ENCODE measurements around the gene BARHL1.

Gene BARHL1

GRCh38 chr9:132582276-132582785 lies at the start of gene BARHL1:
TSS of gene BARHL1 (plus strand) at chr9:132582606. CDS start at chr9:132582798, 192 bp downstream.
- no peak for DNase-seq

DNA sequence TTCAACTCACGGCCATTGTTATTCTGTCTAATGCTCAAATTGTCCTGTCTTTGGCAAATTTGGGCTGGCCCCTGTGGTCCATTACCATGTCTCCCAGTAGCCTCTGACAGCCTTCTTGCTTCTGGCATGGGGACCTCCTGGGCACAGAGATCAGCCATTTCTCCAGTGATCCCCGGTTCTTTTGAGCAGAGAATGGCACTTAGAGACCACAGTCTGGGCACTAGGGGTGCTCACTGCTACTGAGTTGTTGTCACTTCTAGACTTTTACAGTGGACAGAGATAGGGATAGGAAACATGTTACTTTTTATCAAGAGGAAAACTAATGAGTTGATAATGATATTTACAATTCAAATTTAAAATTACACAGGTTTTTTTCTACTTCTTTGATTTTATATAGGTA lies 47.6 kb upstream of the BARHL1 start:
- DNase-seq: no peak

DNA sequence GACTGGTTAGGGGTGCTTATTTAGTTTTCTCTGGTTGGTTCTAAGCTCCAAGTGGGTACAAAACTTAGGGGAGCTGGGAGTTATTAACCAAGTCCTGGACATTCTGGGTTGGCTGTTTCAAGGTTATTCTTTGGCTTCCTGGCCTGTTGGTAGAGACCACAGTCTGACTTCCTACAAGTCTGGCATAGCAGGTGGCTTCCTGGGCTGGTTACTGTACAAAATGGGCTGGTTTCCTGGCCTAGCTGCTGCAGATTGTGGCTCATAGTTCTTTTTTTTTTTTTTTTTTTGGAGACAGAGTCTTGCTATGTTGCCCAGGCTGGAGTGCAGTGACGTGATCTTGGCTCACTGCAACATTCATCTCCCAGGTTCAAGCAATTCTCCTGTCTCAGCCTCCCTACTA lies 46.3 kb upstream of the BARHL1 start:
- DNase-seq: no peak

DNA sequence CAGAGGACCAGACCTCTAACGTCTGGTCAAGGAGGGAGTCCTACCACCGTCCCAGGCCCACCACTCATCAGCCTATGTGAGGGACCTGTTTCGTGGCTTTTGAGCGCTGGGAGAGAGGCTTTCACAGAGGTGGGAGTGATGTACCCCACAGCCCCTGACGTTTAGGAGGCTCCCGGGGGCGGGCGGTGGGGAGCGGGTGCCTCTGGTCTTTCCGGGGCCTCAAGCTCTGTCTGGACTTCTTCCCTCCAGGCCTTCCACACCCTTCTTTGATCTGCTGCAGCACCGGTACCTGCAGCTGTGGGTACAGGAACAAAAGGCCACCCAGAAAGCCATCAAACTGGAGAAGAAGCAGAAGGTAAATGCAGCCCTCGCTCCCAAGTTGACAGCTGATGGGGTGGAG lies 45.1 kb upstream of the BARHL1 start:
- DNase-seq: no peak

- no peak for DNase-seq
These were observed 44.3 kb upstream of the BARHL1 start for GRCh38 chr9:132538071-132538470.

GRCh38 chr9:132539096-132539495 lies 43.3 kb upstream of the BARHL1 start:
- no peak for DNase-seq

- DNase-seq: no peak
These were observed 41.4 kb upstream of the BARHL1 start for GRCh38 chr9:132541051-132541450.

DNA sequence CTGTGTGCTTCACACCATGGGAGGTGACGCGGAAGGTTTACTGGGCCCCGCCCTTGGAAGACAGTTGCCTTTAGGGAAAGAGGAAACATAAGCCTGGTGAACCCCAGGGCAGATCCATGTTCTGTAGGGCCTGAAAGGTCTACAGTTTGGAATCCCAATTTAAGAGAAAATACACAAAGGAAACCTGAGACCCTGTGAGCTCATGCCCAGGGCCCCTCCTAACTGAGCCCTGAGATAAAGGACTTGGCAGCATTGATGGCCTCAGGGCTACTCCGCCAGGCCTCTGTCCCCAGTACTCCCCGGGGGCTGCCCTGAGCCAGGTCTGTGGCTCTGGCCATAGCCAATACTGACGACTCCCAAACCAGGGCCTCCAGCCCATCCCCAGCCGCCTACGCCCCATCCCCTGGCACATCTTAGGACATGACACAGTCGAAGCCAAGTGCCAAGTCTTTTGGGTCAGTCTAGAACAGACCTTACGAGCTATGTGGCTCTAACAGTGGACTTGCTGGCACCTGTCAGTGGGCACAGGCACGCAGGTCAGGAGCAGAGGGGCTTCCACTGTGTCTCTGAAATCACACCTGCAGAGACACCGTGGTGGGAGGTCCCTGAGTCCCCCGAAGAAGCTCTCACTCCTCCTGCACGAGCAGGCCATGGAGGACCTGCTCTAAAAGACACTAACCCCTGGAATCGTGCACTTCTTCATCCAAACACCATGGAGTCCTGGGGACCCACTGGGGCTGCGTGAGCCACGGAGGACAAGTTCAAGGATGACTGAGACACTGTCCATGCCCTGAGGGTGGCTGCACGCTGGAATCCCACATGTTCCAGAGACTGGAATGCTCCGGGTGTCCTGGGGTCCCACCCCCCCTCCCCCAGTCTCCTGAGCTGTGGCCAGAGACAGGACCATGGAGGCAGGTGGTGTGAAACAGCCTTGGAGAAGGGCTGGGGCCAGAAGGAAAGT lies 40.3 kb upstream of the BARHL1 start:
- DNase-seq: no peak

- DNase-seq: no peak
These were observed 39.2 kb upstream of the BARHL1 start for GRCh38 chr9:132543251-132543650.

DNA sequence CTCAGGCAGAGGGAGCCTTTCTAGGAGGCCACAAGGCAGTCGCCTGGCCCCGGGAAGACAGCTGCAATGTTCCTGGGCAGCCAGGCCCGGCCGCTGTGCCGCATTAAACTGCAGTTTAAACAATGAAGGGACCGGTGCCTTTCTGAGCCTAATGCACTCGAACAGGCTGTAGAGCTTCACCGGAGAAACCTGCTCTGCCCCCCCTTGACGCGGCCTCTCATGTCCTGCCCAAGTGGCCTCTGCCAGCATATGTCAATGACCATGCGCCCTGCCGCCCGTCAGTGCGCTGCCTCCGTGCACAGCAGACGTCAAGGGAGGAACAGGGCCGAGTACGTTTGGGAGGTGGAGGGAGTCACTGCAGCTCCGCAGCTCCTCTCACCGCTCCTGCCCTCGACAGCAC lies 38.4 kb upstream of the BARHL1 start:
- no peak for DNase-seq

GRCh38 chr9:132545578-132545977 lies 36.8 kb upstream of the BARHL1 start:
- DNase-seq: no peak

DNA sequence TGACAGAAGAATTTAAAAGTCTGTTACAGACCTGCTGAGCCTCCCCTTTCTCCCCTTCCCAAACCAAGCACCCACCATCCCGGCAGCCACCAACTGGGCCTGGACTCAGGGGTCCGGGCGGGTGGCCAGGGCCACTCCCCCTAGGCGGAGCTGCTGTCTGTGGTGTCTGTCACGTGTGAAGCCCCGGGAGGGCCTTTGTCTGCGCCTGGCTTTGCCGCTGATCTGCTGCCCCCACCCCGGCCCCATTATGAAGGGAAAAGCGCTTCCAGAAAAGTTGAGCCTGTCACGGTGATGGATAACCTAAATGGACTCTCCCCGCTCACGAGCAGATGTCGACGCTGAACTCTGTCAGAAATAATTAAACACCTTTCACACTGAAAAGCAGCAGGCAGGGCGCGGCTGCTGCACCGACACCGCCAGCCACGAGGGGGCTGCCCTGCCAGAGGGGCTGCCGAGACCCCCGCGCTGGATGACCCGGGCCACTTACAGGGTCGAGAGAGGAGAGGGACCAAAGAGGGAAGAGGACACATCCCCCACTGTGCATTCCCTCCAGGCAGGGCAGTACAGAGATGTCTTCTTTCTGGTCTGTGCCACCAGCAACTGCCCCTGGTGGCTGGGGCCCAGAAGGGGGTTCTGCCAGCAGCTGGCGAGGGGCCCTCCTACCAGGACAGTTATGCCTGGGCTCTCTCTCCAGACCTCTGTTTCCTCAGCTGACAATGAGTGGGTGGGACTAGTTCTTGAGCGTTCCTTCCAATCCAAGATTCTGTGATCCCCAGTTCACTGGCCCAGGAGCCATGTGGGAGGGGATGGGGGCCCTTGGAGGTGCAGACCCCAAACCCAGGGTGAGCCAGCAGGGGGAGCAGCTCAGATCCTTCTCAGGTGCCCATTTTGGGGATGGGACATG lies 36.0 kb upstream of the BARHL1 start:
- DNase-seq: peak; percentile 69

DNA sequence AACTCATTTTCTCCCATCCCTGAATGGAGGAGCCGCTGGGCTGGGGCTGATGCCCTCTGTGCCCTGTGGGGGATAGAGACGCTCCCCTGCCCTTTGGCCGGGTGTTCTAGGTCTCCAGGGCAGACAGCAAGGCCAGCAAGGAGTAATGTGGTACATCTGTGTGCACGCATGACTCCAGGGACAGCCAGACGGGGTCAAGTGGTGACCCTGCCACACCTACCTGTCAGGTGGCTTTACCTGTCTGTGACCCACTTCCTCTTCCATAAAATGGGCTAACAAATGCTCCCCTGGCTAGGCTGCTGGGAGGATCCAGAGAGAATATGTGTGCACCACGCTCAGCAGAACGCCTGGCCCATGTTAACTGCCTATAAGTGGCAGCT lies 35.4 kb upstream of the BARHL1 start:
- DNase-seq: no peak

DNA sequence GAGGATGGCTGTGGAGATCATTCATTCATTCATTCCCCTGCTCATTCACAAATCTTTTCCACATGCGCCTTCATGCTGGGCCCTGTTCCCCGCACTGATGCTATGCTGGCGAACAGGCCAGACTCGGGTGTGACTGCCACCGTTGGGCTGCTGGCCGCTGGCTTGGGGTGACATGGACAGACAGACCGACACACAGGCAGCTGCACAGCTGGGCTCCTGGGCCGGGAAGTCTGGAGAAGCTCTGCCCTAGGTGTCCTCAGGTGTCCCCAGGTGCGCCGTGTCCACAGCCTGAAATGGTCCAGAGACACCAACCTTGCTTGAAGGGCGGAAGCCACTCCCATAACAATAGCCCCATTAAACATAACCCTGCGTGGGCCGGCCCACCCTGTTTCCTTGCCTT lies 35.0 kb upstream of the BARHL1 start:
- no peak for DNase-seq

- DNase-seq: no peak
These were observed 34.3 kb upstream of the BARHL1 start for GRCh38 chr9:132547976-132548730.

DNA sequence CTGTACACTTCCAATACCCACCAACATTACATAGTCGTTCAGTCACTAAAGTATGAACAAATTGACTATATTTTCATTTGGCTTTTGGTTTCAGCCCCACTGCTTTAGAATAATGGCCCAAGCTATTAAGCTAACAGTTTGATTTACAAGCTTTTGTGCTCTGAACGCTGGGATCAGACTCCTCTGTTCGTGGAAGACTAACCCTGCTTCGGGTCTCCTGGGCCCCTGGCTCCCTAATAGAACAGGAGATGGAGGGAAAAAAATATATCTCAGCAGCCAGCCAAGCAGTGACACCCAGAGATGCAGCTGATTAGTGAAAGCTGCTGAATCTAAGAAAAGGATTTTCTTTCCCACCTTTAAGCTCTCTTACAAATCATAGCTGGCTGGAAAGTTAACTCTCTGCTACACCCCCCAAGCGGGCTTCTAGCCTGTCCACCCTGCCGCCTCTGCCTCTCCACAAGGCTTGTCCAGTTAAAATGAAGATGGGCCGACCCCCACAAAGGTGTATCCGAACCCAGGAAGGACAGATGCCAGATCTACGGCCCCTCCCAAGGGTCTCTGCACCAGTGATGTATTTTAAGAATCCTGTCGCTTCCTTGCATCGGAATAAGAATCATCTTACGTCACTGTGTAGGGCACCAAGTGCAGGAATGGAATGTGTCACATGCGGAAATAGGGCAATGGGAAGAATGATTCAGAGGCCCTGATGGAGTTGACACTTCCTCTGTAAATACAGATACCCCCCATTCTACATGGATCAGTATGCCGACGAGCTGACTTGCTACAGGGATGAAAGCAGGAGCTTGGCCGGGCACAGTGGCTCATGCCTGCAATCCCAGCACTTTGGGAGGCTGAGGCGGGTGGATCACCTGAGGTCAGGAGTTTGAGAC lies 33.4 kb upstream of the BARHL1 start:
- DNase-seq: no peak

GRCh38 chr9:132551556-132551955 lies 30.9 kb upstream of the BARHL1 start:
- no peak for DNase-seq

DNA sequence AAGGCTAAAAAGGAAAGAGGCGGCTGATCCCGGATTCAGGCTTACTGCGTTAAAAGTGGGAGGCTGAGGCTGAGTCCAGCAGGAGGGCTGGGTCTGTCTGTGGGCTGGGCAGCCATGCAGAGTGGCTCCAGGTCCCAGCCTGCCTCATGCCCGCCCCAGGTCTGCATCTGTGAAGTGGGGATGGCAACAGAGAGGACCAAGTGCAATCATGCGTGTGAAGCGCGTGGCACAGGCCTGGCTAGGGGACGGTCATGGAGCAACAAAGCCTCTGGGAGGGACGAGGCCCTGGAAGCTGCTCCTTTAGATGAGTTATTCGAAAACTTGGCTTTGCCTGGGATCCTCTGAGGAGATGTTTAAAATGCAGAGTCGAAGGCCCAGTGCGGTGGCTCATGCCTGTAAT lies 30.4 kb upstream of the BARHL1 start:
- no peak for DNase-seq

DNA sequence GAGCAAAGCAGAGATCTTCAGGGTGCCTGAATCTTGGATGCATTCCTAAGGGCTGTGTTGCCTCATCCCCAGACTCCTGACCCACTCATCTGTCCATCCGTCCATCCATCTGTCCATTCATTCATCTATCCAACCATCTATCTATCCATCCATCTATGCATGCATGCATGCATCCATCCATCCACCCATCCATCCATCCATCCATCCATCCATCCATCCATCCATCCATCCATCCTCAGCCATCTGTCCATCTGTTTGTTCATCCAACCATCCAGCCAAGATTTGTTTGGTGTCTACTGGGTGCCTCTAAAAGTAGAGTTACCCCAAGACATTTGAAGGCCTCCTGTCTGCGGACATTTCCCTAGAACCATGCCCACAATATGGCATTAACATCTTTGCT lies 27.7 kb upstream of the BARHL1 start:
- DNase-seq: no peak

GRCh38 chr9:132555528-132555927 lies 26.9 kb upstream of the BARHL1 start:
- DNase-seq: no peak

DNA sequence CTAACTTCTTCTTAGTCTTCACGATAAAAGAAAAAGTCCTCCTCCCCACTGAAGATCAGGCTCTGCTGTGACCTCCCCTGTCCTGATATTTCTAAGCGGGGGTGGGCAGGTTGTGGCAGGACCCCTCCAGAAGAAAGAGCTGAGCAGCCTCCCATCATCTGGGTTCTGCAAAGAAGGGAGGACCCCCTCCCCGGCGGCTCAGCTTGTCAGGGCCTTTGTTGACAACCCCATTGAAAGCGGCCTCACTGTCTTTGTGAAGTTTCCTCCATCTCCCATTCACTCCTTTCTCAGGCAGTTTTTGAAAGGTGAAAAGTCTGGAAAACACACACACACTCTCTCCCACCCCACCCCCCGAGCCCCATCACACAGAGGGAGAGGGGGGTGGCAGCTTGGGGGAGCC lies 26.2 kb upstream of the BARHL1 start:
- no peak for DNase-seq

GRCh38 chr9:132556714-132557113 lies 25.7 kb upstream of the BARHL1 start:
- DNase-seq: no peak

Data from right hindlimb (tissue), 1 donor.